SJCRH30 (cell line): Measurements from ENCODE around the gene PLD1. TPM values are rescaled to one million over a fixed set of nuclear protein-coding genes. Genes with fewer than 3 reads are reported as not detected.

ENCODE experiments used
- DNase-seq, 2 experiments: peaks; one replicate each; pipeline ENCODE4 v3.0.0-alpha.2; 2015 to 2020
- H3K27ac ChIP-seq: fragments of 250-450 bp; sonication (Bioruptor Pico); 2 replicates; pipeline ENCODE4 v1.5.1; 2020; ENCODE audit warnings: mild to moderate bottlenecking, moderate library complexity
- H3K27me3 ChIP-seq: fragments of 250-450 bp; sonication (Bioruptor Pico); 2 replicates; pipeline ENCODE4 v1.5.1; 2020; ENCODE audit warnings: mild to moderate bottlenecking, moderate library complexity
- H3K36me3 ChIP-seq: fragments of 250-450 bp; sonication (Bioruptor Pico); 2 replicates; pipeline ENCODE4 v1.5.1; 2020; ENCODE audit warnings: mild to moderate bottlenecking, moderate library complexity
- H3K4me1 ChIP-seq: fragments of 250-450 bp; sonication (Bioruptor Pico); 2 replicates; pipeline ENCODE4 v1.5.1; 2020; ENCODE audit warnings: mild to moderate bottlenecking, moderate library complexity
- H3K4me3 ChIP-seq: fragments of 250-450 bp; sonication (Bioruptor Pico); 2 replicates; pipeline ENCODE4 v1.5.1; 2020; ENCODE audit warnings: mild to moderate bottlenecking, moderate library complexity
- H3K9me3 ChIP-seq: fragments of 250-450 bp; sonication (Bioruptor Pico); replicated peaks from 2 replicates; pipeline ENCODE4 v1.5.1; 2020; ENCODE audit warnings: mild to moderate bottlenecking, moderate library complexity
- total RNA-seq: library from RNA; depleted of rRNA; stranded (reverse); fragments of >200 nt; shearing (Covaris generic); gene quantifications from 2 replicates; pipeline ENCODE4 v1.2.3, GENCODE V29; 2014

Gene PLD1
- total RNA-seq, 1 experiment from 2014 or later: 5.2 TPM

DNA sequence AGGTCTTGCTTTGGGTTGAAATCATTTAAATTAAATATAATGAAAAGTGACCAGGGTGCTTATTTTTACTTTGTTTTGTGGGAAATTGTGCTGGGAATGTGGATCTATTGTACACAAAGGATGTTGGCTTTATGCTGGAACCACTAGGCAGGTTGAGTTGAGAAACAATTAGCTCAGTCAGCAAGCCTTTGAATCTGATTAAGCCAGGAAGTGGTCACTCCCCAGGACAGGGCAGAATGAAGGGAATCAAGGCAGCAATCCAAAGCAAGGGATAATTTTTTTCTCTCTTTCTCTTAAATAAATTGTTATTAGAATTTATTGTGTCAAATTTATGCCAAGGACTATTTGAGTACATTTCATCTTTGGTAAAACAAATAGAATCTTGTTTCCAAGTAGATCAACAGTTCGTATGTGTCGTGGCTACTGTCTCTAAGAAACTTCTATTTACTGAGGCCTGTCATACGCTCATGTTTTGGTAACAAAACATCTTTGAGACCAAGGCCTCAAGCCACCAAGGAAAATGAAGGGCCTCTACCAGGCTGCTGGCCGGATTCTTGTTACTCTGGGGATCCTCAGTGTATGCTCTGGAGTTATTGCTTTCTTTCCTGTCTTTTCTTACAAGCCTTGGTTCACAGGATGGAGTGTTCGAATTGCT, 32.7 kb upstream of the PLD1 start, which contains the start of gene TMEM212:
Gene TMEM212 (plus strand): TSS at position 486 of the 655 bp plus-strand sequence. CDS start 35 bp downstream, at position 521.
- no peaks in the 10 kb centered on the region for H3K27me3 ChIP-seq
- no peaks in the 10 kb centered on the region for H3K36me3 ChIP-seq
- peak; percentile 12 to 42 for DNase-seq
- H3K4me1 ChIP-seq: peaks cover 34% of the 10 kb centered on the region
- H3K4me3 ChIP-seq: no peak within 1 kb of the TSS
- no peaks in the 10 kb centered on the region for H3K9me3 ChIP-seq
- peak within 1 kb of the TSS; percentile 64 for H3K27ac ChIP-seq

DNA sequence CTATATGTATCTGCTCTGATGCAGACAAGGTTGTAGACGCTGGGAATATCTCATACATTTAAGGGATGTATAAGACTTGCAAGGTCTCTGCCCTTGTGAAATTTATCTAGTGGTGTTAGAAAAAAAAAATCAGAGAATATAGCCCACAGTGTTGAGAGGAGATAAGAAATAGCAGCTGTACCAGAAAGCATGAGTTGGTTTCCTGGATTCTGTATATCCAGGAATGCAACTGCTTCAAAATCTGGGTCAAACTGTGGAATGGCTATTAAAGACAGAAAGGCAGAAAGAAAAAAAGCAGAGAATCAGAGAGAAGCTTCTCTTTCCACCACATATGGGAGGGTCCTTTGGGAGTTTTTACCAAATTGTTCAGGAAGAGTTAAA, 31.3 kb upstream of the PLD1 start:
- peak overlapping the region; percentile 64 for H3K27ac ChIP-seq
- peaks cover 34% of the 10 kb centered on the region for H3K4me1 ChIP-seq
- peak; percentile 34 to 72 for DNase-seq
- H3K36me3 ChIP-seq: no peaks in the 10 kb centered on the region
- no peaks in the 10 kb centered on the region for H3K9me3 ChIP-seq
- H3K4me3 ChIP-seq: no peak overlapping the region
- no peaks in the 10 kb centered on the region for H3K27me3 ChIP-seq

- no peaks in the 10 kb centered on the region for H3K9me3 ChIP-seq
- H3K36me3 ChIP-seq: no peaks in the 10 kb centered on the region
- no peaks in the 10 kb centered on the region for H3K27me3 ChIP-seq
- DNase-seq: no peak
- H3K4me1 ChIP-seq: peaks cover 34% of the 10 kb centered on the region
- peak overlapping the region; percentile 64 for H3K27ac ChIP-seq
- no peak overlapping the region for H3K4me3 ChIP-seq
Observed at GRCh38 chr3:171840811-171841619, 30.7 kb upstream of the PLD1 start.

GRCh38 chr3:171840445-171840810, 30.1 kb upstream of the PLD1 start:
- no peak for DNase-seq
- H3K9me3 ChIP-seq: no peaks in the 10 kb centered on the region
- no peak overlapping the region for H3K27ac ChIP-seq
- no peaks in the 10 kb centered on the region for H3K27me3 ChIP-seq
- no peak overlapping the region for H3K4me3 ChIP-seq
- H3K36me3 ChIP-seq: no peaks in the 10 kb centered on the region
- H3K4me1 ChIP-seq: peaks cover 34% of the 10 kb centered on the region

GRCh38 chr3:171839270-171839669, 29.0 kb upstream of the PLD1 start:
- Histone ChIP-seq H3K27ac (no peak overlapping the region), H3K4me1 (peaks cover 37% of the 10 kb centered on the region)

DNA sequence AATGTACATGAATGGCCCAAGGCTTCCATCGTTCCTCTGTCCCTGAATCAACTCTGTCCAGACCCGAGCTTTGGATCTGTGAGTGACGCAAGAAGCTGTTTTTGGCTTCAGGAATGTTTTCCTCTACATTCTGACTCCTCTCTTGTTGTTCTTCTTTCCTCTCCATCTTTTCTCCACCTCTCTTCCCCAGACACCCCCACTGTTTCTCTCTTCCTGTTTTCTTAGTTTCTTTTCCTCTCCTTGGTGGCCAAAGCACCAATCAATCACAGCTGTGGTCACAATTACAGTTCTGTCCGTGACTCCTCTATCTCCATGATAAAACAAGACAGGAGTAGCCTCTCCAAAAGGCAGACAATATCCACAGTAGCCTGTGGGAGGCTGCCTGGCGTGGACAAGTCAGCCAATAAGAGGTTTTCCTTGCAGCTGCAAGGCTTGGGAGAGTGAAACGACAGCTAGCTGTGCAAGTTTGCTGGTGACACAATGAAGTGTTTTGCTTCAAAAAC, 28.0 kb upstream of the PLD1 start:
- no peaks in the 10 kb centered on the region for H3K9me3 ChIP-seq
- peaks cover 39% of the 10 kb centered on the region for H3K4me1 ChIP-seq
- DNase-seq: peak; percentile 14 to 42
- H3K27me3 ChIP-seq: no peaks in the 10 kb centered on the region
- H3K36me3 ChIP-seq: no peaks in the 10 kb centered on the region
- peak overlapping the region; percentile 15; the same call in 1 of the 2 replicates for H3K27ac ChIP-seq
- H3K4me3 ChIP-seq: no peak overlapping the region

More at GRCh38 chr3:171839270-171839669, 29.0 kb upstream of the PLD1 start:
- Histone ChIP-seq H3K4me3 (no peak overlapping the region), H3K27me3 (no peaks in the 10 kb centered on the region), H3K36me3 (no peaks in the 10 kb centered on the region), H3K9me3 (no peaks in the 10 kb centered on the region)
- DNase-seq: no peak

DNA sequence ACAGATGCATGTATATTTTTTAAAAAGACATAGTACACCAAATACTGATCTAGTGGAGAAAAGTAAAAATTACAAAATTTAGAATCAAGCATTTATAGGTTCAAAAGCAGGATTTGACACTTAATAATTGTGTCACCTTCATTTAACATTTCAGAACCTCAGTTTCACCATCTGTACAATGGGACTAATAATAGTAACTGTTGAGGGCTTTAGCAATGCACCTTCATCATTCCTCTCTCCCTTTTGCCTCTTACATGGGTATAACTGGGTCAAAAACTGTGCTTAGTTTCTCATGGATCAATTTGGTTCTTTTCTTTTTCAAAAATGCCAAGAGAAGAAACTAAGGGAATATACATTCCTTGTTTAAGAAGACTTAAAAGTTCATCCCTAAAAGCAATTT, 27.4 kb upstream of the PLD1 start:
- Histone ChIP-seq H3K27me3 (no peaks in the 10 kb centered on the region), H3K9me3 (no peaks in the 10 kb centered on the region), H3K27ac (no peak overlapping the region), H3K4me1 (peaks cover 34% of the 10 kb centered on the region), H3K4me3 (no peak overlapping the region), H3K36me3 (no peaks in the 10 kb centered on the region)
- no peak for DNase-seq

DNA sequence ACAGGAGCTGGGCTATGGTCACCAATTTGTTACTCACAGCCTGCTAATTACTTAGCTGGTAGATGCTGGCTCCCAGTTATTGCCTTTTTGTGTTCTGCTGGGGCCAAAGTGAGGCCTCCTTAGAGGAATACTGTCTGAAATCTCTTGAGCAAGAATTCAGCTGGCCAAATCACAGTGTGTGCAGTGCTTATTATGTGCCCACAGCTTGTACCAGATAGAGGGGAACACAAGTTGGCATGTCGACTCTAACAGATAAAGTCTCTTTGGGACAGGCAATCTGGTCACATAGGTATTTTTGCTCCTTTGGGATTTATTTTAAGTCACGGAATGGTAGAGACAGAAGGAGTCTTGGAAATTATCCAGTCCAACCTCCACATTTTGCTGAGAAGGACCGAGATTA, 26.6 kb upstream of the PLD1 start:
- H3K4me3 ChIP-seq: no peak overlapping the region
- peaks cover 25% of the 10 kb centered on the region for H3K4me1 ChIP-seq
- H3K27me3 ChIP-seq: no peaks in the 10 kb centered on the region
- no peak overlapping the region for H3K27ac ChIP-seq
- DNase-seq: no peak
- no peaks in the 10 kb centered on the region for H3K9me3 ChIP-seq
- H3K36me3 ChIP-seq: no peaks in the 10 kb centered on the region

DNA sequence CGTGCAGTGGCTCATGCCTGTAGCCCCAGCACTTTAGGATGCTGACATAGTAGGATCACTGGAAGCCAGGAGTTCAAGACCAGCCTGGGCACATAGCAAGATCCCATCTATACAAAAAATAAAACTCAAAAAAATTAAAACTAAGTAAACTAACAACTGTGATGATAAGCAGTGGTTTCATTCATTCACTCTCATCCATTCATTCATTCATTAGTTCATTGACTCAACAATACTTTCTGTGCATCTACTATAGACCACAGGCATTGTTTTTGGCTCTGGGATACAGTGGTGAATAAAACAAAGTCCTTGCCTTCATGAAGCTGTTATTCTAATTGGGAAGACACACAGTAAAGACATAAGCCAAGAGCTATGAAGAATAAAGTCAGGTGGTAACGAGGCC, 25.3 kb upstream of the PLD1 start:
- H3K4me3 ChIP-seq: no peak overlapping the region
- no peaks in the 10 kb centered on the region for H3K36me3 ChIP-seq
- H3K4me1 ChIP-seq: peaks cover 13% of the 10 kb centered on the region; the same call in 1 of the 2 replicates
- no peak for DNase-seq
- no peaks in the 10 kb centered on the region for H3K9me3 ChIP-seq
- no peak overlapping the region for H3K27ac ChIP-seq
- no peaks in the 10 kb centered on the region for H3K27me3 ChIP-seq

- H3K27me3 ChIP-seq: no peaks in the 10 kb centered on the region
- peaks cover 15% of the 10 kb centered on the region for H3K4me1 ChIP-seq
- H3K9me3 ChIP-seq: no peaks in the 10 kb centered on the region
- H3K4me3 ChIP-seq: no peak overlapping the region
- DNase-seq: no peak
- H3K27ac ChIP-seq: no peak overlapping the region
- H3K36me3 ChIP-seq: no peaks in the 10 kb centered on the region
Observed at GRCh38 chr3:171835116-171835515, 24.8 kb upstream of the PLD1 start.

- no peaks in the 10 kb centered on the region for H3K9me3 ChIP-seq
- no peak overlapping the region for H3K4me3 ChIP-seq
- no peak for DNase-seq
- no peak overlapping the region for H3K27ac ChIP-seq
- H3K36me3 ChIP-seq: no peaks in the 10 kb centered on the region
- peaks cover 21% of the 10 kb centered on the region for H3K4me1 ChIP-seq
- H3K27me3 ChIP-seq: no peaks in the 10 kb centered on the region
Observed at GRCh38 chr3:171834461-171834801, 24.1 kb upstream of the PLD1 start.

DNA sequence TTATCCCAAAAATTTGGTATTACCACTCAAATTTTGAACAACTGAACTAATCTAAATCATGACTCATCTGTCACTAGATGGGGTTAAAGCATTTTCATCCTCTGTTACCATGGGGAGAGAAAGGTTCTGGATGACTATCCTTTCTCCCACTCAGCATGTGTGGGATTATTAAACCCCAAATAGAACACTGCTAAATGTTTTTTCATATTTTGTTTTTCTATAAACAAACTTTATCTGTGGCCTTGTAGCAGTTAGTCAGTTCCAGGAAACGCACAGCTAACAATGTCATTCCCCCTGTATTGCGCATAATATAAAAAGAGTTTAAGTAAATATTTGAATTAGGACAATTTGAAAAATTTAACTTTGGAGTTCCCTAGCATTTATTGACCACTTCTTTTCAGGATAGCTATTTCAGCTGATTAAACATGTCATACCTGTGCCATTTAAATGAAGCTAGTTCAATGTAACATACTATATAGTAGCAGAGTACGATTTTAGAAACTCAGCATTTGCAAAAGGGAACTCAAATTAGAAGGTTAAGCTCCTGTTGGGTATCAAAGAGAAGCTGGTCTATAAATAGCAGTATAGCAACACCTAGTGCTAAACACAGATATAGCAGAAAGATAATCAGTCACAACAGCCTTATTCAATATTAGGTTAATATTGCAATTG, 23.6 kb upstream of the PLD1 start:
- no peak overlapping the region for H3K27ac ChIP-seq
- peaks cover 21% of the 10 kb centered on the region for H3K4me1 ChIP-seq

GRCh38 chr3:171832989-171833388, 22.7 kb upstream of the PLD1 start:
- Histone ChIP-seq H3K36me3 (no peaks in the 10 kb centered on the region), H3K4me1 (peaks cover 17% of the 10 kb centered on the region), H3K9me3 (no peaks in the 10 kb centered on the region), H3K27me3 (no peaks in the 10 kb centered on the region), H3K4me3 (no peak overlapping the region), H3K27ac (no peak overlapping the region)
- DNase-seq: no peak

More for the DNA sequence above, 23.6 kb upstream of the PLD1 start:
- no peaks in the 10 kb centered on the region for H3K36me3 ChIP-seq
- no peaks in the 10 kb centered on the region for H3K27me3 ChIP-seq
- no peak overlapping the region for H3K4me3 ChIP-seq
- no peaks in the 10 kb centered on the region for H3K9me3 ChIP-seq
- peak in 1 of 2 experiments; percentile 33 for DNase-seq

GRCh38 chr3:171831936-171832335, 21.7 kb upstream of the PLD1 start:
- no peak for DNase-seq
- Histone ChIP-seq H3K27ac (no peak overlapping the region), H3K4me1 (peaks cover 17% of the 10 kb centered on the region)

DNA sequence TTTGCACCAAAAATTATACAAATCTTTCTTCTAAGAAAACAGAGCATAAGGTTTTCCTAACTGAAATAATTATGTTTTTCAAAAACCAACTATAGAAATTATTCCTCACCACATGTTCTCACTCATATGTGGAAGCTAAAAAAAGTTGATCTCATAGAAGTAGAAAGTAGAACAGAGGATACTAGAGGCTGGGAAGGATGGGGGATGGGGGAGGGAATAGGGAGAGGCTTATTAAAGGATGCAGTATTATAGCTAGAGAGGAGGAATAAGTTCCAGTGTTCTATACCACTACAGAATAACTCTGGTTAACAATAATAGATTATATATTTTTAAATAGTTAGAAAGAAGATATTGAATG, 20.2 kb upstream of the PLD1 start:
- Histone ChIP-seq H3K27me3 (no peaks in the 10 kb centered on the region), H3K27ac (peak overlapping the region; percentile 35), H3K4me1 (peaks cover 22% of the 10 kb centered on the region), H3K9me3 (no peaks in the 10 kb centered on the region), H3K4me3 (no peak overlapping the region), H3K36me3 (no peaks in the 10 kb centered on the region)
- no peak for DNase-seq

More at GRCh38 chr3:171831936-171832335, 21.7 kb upstream of the PLD1 start:
- Histone ChIP-seq H3K9me3 (no peaks in the 10 kb centered on the region), H3K4me3 (no peak overlapping the region), H3K27me3 (no peaks in the 10 kb centered on the region), H3K36me3 (no peaks in the 10 kb centered on the region)
